Psoas muscle (tissue), 8 donors: Measurements from ENCODE around the gene RSPRY1. TPM values are rescaled to one million over a fixed set of nuclear protein-coding genes. Genes with fewer than 3 reads are reported as not detected.

ENCODE experiments used
- ATAC-seq, 4 donors: fragments of 200-7000 bp; cut with Tn5 transposase; one replicate each; pipeline ENCODE4 v1.9.1; 2020; ENCODE audit warnings: moderate library complexity in 3 of 4, mild to moderate bottlenecking in 2 of 4
- DNase-seq, 2 donors: peaks; one replicate each; pipeline ENCODE4 v3.0.0-alpha.2; 2020
- H3K27ac ChIP-seq: fragments of 200-600 bp; one replicate; pipeline ENCODE4 v1.8.0; 2022
- H3K27me3 ChIP-seq, 3 donors: fragments of 200-600 bp in 1 of 3; one replicate each; pipeline versions ENCODE4 v1.6.1 to v1.8.0; 2013 to 2022; ENCODE audit warnings: low read length in 2 of 3, mild to moderate bottlenecking in 2 of 3, moderate library complexity in 1 of 3; ENCODE audit not compliant: insufficient read depth in 3 of 3
- H3K36me3 ChIP-seq, 2 donors: fragments of 200-600 bp in 1 of 2; one replicate each; pipeline versions ENCODE4 v1.6.1 to v1.8.0; 2013 to 2022; ENCODE audit warnings: low read depth in 1 of 2, mild to moderate bottlenecking in 1 of 2, moderate library complexity in 1 of 2; ENCODE audit not compliant: insufficient read depth in 1 of 2
- H3K4me1 ChIP-seq: fragments of 200-600 bp; one replicate; pipeline ENCODE4 v1.8.0; 2022
- H3K4me3 ChIP-seq: fragments of 200-600 bp; one replicate; pipeline ENCODE4 v1.8.0; 2022; ENCODE audit warnings: mild to moderate bottlenecking
- H3K9me3 ChIP-seq: fragments of 200-600 bp; one replicate; pipeline ENCODE4 v1.8.0; 2022
- CTCF ChIP-seq: fragments of 200-600 bp; IDR thresholded peaks from one replicate; pipeline ENCODE4 v1.8.0; 2022; ENCODE audit warnings: antibody characterized with exemption
- WGBS, 3 donors: extraction: QIAGEN DNeasy Blood & Tissue Kit; methylation state at CpG; one replicate each; pipeline versions ENCODE4 v1.1.6 to v1.1.7; 2013; 5-methylcytosine and 5-hydroxymethylcytosine counted together
- intact Hi-C, 2 donors: fragments of 100-400 bp; cut with DNase I; formaldehyde crosslinking; loops; one replicate each; pipeline versions ENCODE4 v1.11.0 to v1.14.2; 2022
- polyA plus RNA-seq, 3 donors: library from polyadenylated mRNA; stranded (reverse); fragments of 200-250 nt; gene quantifications; one replicate each; pipeline ENCODE4 v1.2.3, GENCODE V29; 2013
- total RNA-seq, 4 donors: library from RNA; stranded (reverse); fragmentation: NEBNext Ultra II Directional in 2 of 4; extraction: Animal tissue kit (Norgen Biotek cat#: 25700) in 2 of 4; gene quantifications; one replicate each; pipeline versions ENCODE4 v1.2.1 to v1.2.4, GENCODE V29; 2021 to 2023
- donor health status: healthy with polysubstance abuse.
- donor health status: DM: no; HTN: no; CAD: no; lungs with moderate emphysema.
- donor health status: Bipolar disorder and iron deficiency.
- donor health status: healthy.
- donor health status: DM: yes; HTN: yes; CAD: no.
- donor health status: DM: no; HTN: no; CAD: no.
- donor health status: DM: no; HTN: no; CAD: no.
- donor health status: DM: yes; HTN: yes; CAD: no.

RSPRY1 gene
- total and polyA plus RNA-seq, 7 donors, result 7.1 to 19.5 (median 15.2) TPM

- intact Hi-C loops, result no loop called here
- Histone ChIP-seq H3K9me3 (no peaks in the 10 kb centered on the region), H3K27me3 (no peaks in the 10 kb centered on the region), H3K27ac (no peak overlapping the region), H3K36me3 (peaks cover 0 to 29% of the 10 kb centered on the region in 2 donors), H3K4me3 (no peak overlapping the region), H3K4me1 (no peaks in the 10 kb centered on the region)
- ATAC-seq (no peak), DNase-seq (no peak)
- TF ChIP-seq CTCF, result no peak
- WGBS, 3 donors, result 38 to 83% (median 63%) methylated on average over 1 of the region's 1 CpG
Observed at GRCh38 chr16:57258910-57259475, 72.9 kb downstream of the RSPRY1 start.

GRCh38 chr16:57260294-57260929, 74.3 kb downstream of the RSPRY1 start:
- no peak for TF ChIP-seq CTCF
- ATAC-seq (no peak), DNase-seq (peak in 1 of 2 donors; percentile 28)
- Histone ChIP-seq H3K36me3 (peaks cover 0 to 16% of the 10 kb centered on the region in 2 donors), H3K27ac (peak overlapping the region; percentile 23), H3K4me1 (no peaks in the 10 kb centered on the region), H3K9me3 (no peaks in the 10 kb centered on the region), H3K4me3 (no peak overlapping the region), H3K27me3 (no peaks in the 10 kb centered on the region)
- intact Hi-C loops, result no loop called here
- WGBS, 3 donors, result 32 to 36% (median 32%) methylated on average over 16 of the region's 16 CpGs

- 93 to 97% (median 94%) methylated on average over 9 of the region's 9 CpGs for WGBS, 3 donors
- H3K27ac ChIP-seq, result no peak overlapping the region
- intact Hi-C loops, result no loop called here
Observed at GRCh38 chr16:57261806-57262205, 75.7 kb downstream of the RSPRY1 start.

GRCh38 chr16:57262841-57263540, 76.9 kb downstream of the RSPRY1 start:
- ATAC-seq (no peak), DNase-seq (peak in 1 of 2 donors; percentile 37)
- WGBS, 3 donors, result 70 to 85% (median 70%) methylated on average over 17 of the region's 17 CpGs
- no peaks in the 10 kb centered on the region for H3K4me1 ChIP-seq
- intact Hi-C loops, result no loop called here
- no peaks in the 10 kb centered on the region for H3K9me3 ChIP-seq
- no peak overlapping the region for H3K27ac ChIP-seq
- H3K27me3 ChIP-seq, result no peaks in the 10 kb centered on the region
- no peaks in the 10 kb centered on the region for H3K36me3 ChIP-seq
- TF ChIP-seq CTCF, result no peak
- no peak overlapping the region for H3K4me3 ChIP-seq

More at GRCh38 chr16:57261806-57262205, 75.7 kb downstream of the RSPRY1 start:
- Histone ChIP-seq H3K4me1 (no peaks in the 10 kb centered on the region), H3K9me3 (no peaks in the 10 kb centered on the region), H3K27me3 (no peaks in the 10 kb centered on the region), H3K4me3 (no peak overlapping the region), H3K36me3 (peaks cover 0 to 4% of the 10 kb centered on the region in 2 donors)
- ATAC-seq (no peak), DNase-seq (peak in 1 of 2 donors; percentile 30)
- no peak for TF ChIP-seq CTCF
